HEK293 (cell line): ENCODE results near the gene TMEM187.

Experiments
- CTCF ChIA-PET: fragments of 350-600 bp; formaldehyde crosslinking; extraction: SDS; loops from one replicate; lab custom pipeline; 2021; ENCODE audit warnings: antibody characterized with exemption; lab: Yijun Ruan, JAX
- POLR2A ChIA-PET: fragments of 300-600 bp; formaldehyde crosslinking; extraction: SDS; loops from one replicate; lab custom pipeline; 2020; ENCODE audit warnings: antibody characterized with exemption, inconsistent platforms; lab: Yijun Ruan, JAX
- H3K27ac ChIP-seq: fragments of 200-500 bp; sonication (Bioruptor generic); 2 replicates; pipeline ENCODE4 v1.5.1; 2014; ENCODE audit warnings: low read depth, low read length, control low read depth, inconsistent platforms; ENCODE audit errors: extremely low read depth
- H3K36me3 ChIP-seq, 2 experiments: fragments of 200-500 bp in 1 of 2; sonication (Bioruptor generic) in 1 of 2; 1 replicate in 1 of 2; 2 replicates in 1 of 2; pipeline ENCODE4 v1.5.1; 2014 to 2017; ENCODE audit warnings: inconsistent platforms in 2 of 2, low read length in 2 of 2; ENCODE audit not compliant: control insufficient read depth in 2 of 2, insufficient read depth in 1 of 2
- H3K4me1 ChIP-seq: fragments of 200-500 bp; sonication (Bioruptor generic); 2 replicates; pipeline ENCODE4 v1.5.1; 2014; ENCODE audit warnings: mild to moderate bottlenecking, low read length, inconsistent platforms; ENCODE audit not compliant: control insufficient read depth, insufficient read depth
- H3K4me3 ChIP-seq: 2 replicates; pipeline ENCODE4 v1.5.1; 2011; ENCODE audit warnings: low read depth, mild to moderate bottlenecking, control low read depth, low read length, moderate library complexity
- H3K9me3 ChIP-seq: fragments of 200-500 bp; sonication (Bioruptor generic); 2 replicates; pipeline ENCODE4 v1.5.1; 2014; ENCODE audit warnings: low read depth, low read length, inconsistent platforms; ENCODE audit not compliant: control insufficient read depth, insufficient read depth
- MYNN ChIP-seq: fragments of 450-650 bp; formaldehyde crosslinking; IDR thresholded peaks from 2 replicates; pipeline ENCODE4 v1.5.1; 2016; ENCODE audit warnings: missing biosample characterization, missing genetic modification characterization, borderline replicate concordance
- REPIN1 ChIP-seq: fragments of 450-650 bp; formaldehyde crosslinking; IDR thresholded peaks from 2 replicates; pipeline ENCODE4 v1.5.1; 2017; ENCODE audit warnings: missing biosample characterization, missing genetic modification characterization, low read depth
- ZNF174 ChIP-seq: fragments of 450-650 bp; formaldehyde crosslinking; IDR thresholded peaks from 2 replicates; pipeline ENCODE4 v1.5.0; 2017; ENCODE audit warnings: missing biosample characterization, mild to moderate bottlenecking, missing genetic modification characterization
- ZNF2 ChIP-seq: fragments of 450-650 bp; formaldehyde crosslinking; IDR thresholded peaks from 2 replicates; pipeline ENCODE4 v1.5.1; 2016; ENCODE audit warnings: missing biosample characterization, missing genetic modification characterization
- ZNF335 ChIP-seq: fragments of 450-650 bp; formaldehyde crosslinking; conservative IDR thresholded peaks from 2 replicates; pipeline ENCODE4 v1.5.1; 2016; ENCODE audit warnings: missing biosample characterization, missing genetic modification characterization
- ZNF423 ChIP-seq: fragments of 450-650 bp; formaldehyde crosslinking; IDR thresholded peaks from 2 replicates; pipeline ENCODE4 v1.5.1; 2016; ENCODE audit warnings: missing biosample characterization, missing genetic modification characterization
- ZNF596 ChIP-seq: fragments of 450-650 bp; IDR thresholded peaks from 2 replicates; pipeline ENCODE4 v1.5.0; 2018; ENCODE audit warnings: missing biosample characterization, mild to moderate bottlenecking, missing genetic modification characterization, moderate library complexity
- ZNF664 ChIP-seq: fragments of 450-650 bp; formaldehyde crosslinking; IDR thresholded peaks from 2 replicates; pipeline ENCODE4 v1.5.1; 2016; ENCODE audit warnings: missing biosample characterization, missing genetic modification characterization
- ZNF707 ChIP-seq: fragments of 450-650 bp; formaldehyde crosslinking; IDR thresholded peaks from 2 replicates; pipeline ENCODE4 v1.5.1; 2016; ENCODE audit warnings: missing biosample characterization, missing genetic modification characterization
- TF ChIP-seq, protein P1 (sequence below): fragments of 450-650 bp; formaldehyde crosslinking; IDR thresholded peaks from 2 replicates; pipeline ENCODE4 v1.5.1; 2016; ENCODE audit warnings: missing biosample characterization, missing genetic modification characterization, low read depth
- TF ChIP-seq, protein P2 (sequence below): fragments of 450-650 bp; formaldehyde crosslinking; optimal IDR thresholded peaks from 2 replicates; pipeline ENCODE3; 2016; ENCODE audit warnings: missing biosample characterization, mild to moderate bottlenecking, missing genetic modification characterization
- TF ChIP-seq, protein P3 (sequence below): fragments of 450-650 bp; formaldehyde crosslinking; conservative IDR thresholded peaks from 2 replicates; pipeline ENCODE4 v1.5.1; 2016; ENCODE audit warnings: low read depth, missing biosample characterization, missing genetic modification characterization
- TF ChIP-seq, protein P4 (sequence below): fragments of 450-650 bp; formaldehyde crosslinking; IDR thresholded peaks from 2 replicates; pipeline ENCODE4 v1.5.1; 2016; ENCODE audit warnings: missing biosample characterization, missing genetic modification characterization

Gene TMEM187

DNA sequence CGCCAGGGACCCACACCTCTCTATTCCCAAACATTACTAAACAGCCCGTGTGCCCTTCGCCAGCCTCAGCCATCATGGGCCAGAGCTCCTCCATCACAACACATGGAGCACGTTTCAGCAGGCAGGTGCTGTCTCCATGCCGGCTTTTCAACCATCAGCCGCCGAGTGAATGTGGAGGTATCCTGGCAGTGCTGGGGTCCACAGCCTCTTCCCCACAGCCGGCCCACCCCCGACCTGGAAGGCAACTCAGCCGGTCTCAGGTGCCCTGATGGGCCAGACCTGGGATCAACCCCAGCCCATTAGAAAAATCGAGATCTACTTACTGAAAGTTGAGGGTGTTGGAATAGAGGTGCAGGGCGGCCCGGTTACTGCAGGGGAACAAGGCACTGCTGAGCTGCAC, 40.8 kb upstream of the TMEM187 start:
- TF ChIP-seq, protein P1, sequence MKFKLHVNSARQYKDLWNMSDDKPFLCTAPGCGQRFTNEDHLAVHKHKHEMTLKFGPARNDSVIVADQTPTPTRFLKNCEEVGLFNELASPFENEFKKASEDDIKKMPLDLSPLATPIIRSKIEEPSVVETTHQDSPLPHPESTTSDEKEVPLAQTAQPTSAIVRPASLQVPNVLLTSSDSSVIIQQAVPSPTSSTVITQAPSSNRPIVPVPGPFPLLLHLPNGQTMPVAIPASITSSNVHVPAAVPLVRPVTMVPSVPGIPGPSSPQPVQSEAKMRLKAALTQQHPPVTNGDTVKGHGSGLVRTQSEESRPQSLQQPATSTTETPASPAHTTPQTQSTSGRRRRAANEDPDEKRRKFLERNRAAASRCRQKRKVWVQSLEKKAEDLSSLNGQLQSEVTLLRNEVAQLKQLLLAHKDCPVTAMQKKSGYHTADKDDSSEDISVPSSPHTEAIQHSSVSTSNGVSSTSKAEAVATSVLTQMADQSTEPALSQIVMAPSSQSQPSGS: no peak
- TF ChIP-seq ZNF423 (tag by site-specific recombination): no peak
- TF ChIP-seq, protein P2, sequence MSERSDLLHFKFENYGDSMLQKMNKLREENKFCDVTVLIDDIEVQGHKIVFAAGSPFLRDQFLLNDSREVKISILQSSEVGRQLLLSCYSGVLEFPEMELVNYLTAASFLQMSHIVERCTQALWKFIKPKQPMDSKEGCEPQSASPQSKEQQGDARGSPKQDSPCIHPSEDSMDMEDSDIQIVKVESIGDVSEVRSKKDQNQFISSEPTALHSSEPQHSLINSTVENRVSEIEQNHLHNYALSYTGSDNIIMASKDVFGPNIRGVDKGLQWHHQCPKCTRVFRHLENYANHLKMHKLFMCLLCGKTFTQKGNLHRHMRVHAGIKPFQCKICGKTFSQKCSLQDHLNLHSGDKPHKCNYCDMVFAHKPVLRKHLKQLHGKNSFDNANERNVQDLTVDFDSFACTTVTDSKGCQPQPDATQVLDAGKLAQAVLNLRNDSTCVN (tag by site-specific recombination): no peak
- no peak for TF ChIP-seq ZNF664 (tag by site-specific recombination)
- no peak for TF ChIP-seq ZNF2 (tag by site-specific recombination)
- no peak for TF ChIP-seq ZNF335 (tag by site-specific recombination)
- TF ChIP-seq, protein P3, sequence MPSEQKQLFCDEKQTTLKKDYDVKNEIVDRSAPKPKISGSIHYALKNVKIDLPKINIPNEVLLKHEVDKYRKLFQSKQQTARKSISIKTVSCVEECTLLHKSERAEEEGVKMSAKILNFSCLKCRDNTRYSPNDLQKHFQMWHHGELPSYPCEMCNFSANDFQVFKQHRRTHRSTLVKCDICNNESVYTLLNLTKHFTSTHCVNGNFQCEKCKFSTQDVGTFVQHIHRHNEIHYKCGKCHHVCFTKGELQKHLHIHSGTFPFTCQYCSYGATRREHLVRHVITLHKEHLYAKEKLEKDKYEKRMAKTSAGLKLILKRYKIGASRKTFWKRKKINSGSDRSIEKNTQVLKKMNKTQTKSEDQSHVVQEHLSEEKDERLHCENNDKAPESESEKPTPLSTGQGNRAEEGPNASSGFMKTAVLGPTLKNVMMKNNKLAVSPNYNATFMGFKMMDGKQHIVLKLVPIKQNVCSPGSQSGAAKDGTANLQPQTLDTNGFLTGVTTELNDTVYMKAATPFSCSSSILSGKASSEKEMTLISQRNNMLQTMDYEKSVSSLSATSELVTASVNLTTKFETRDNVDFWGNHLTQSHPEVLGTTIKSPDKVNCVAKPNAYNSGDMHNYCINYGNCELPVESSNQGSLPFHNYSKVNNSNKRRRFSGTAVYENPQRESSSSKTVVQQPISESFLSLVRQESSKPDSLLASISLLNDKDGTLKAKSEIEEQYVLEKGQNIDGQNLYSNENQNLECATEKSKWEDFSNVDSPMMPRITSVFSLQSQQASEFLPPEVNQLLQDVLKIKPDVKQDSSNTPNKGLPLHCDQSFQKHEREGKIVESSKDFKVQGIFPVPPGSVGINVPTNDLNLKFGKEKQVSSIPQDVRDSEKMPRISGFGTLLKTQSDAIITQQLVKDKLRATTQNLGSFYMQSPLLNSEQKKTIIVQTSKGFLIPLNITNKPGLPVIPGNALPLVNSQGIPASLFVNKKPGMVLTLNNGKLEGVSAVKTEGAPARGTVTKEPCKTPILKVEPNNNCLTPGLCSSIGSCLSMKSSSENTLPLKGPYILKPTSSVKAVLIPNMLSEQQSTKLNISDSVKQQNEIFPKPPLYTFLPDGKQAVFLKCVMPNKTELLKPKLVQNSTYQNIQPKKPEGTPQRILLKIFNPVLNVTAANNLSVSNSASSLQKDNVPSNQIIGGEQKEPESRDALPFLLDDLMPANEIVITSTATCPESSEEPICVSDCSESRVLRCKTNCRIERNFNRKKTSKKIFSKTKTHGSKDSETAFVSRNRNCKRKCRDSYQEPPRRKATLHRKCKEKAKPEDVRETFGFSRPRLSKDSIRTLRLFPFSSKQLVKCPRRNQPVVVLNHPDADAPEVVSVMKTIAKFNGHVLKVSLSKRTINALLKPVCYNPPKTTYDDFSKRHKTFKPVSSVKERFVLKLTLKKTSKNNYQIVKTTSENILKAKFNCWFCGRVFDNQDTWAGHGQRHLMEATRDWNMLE: no peak
- TF ChIP-seq, protein P4, sequence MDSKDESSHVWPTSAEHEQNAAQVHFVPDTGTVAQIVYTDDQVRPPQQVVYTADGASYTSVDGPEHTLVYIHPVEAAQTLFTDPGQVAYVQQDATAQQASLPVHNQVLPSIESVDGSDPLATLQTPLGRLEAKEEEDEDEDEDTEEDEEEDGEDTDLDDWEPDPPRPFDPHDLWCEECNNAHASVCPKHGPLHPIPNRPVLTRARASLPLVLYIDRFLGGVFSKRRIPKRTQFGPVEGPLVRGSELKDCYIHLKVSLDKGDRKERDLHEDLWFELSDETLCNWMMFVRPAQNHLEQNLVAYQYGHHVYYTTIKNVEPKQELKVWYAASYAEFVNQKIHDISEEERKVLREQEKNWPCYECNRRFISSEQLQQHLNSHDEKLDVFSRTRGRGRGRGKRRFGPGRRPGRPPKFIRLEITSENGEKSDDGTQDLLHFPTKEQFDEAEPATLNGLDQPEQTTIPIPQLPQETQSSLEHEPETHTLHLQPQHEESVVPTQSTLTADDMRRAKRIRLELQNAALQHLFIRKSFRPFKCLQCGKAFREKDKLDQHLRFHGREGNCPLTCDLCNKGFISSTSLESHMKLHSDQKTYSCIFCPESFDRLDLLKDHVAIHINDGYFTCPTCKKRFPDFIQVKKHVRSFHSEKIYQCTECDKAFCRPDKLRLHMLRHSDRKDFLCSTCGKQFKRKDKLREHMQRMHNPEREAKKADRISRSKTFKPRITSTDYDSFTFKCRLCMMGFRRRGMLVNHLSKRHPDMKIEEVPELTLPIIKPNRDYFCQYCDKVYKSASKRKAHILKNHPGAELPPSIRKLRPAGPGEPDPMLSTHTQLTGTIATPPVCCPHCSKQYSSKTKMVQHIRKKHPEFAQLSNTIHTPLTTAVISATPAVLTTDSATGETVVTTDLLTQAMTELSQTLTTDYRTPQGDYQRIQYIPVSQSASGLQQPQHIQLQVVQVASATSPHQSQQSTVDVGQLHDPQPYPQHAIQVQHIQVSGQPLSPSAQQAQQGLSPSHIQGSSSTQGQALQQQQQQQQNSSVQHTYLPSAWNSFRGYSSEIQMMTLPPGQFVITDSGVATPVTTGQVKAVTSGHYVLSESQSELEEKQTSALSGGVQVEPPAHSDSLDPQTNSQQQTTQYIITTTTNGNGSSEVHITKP (tag by site-specific recombination): no peak
- no peak for TF ChIP-seq ZNF707 (tag by site-specific recombination)
- no peak for TF ChIP-seq REPIN1 (tag by site-specific recombination)
- TF ChIP-seq MYNN (tag by site-specific recombination): no peak
- TF ChIP-seq ZNF596: no peak
- TF ChIP-seq ZNF174 (tag by site-specific recombination): no peak
- POLR2A ChIA-PET: interaction anchor here (0.7 kb wide), 1 partner anchor 40 kb away, joined by 3 read pairs; the partner anchor contains the start of gene HCFC1

More for the DNA sequence above, 40.8 kb upstream of the TMEM187 start:
- no peaks in the 10 kb centered on the region for H3K9me3 ChIP-seq
- H3K4me3 ChIP-seq: no peak overlapping the region
- CTCF ChIA-PET: interaction anchor here (14.7 kb wide), 1 partner anchor 17 kb away, joined by 267 read pairs; the partner anchor contains the start of gene RENBP
- peaks cover 23 to 48% of the 10 kb centered on the region in 2 experiments for H3K36me3 ChIP-seq
- H3K4me1 ChIP-seq: peaks cover 17% of the 10 kb centered on the region
- H3K27ac ChIP-seq: 0 out of 2 replicates have a peak overlapping the region, but pooled peaks have one; percentile 19
